Esophagus muscularis mucosa (tissue), 4 donors: ENCODE data around the gene CORO6.

ENCODE experiments used
- EP300 ChIP-seq: sonication (generic); formaldehyde crosslinking; IDR thresholded peaks from one replicate; pipeline ENCODE4 v1.6.1; 2017; ENCODE audit warnings: antibody characterized with exemption
- POLR2A ChIP-seq: fragments of 450-650 bp; IDR thresholded peaks from one replicate; pipeline ENCODE4 v1.6.1; 2017; ENCODE audit warnings: antibody characterized with exemption, moderate library complexity, mild to moderate bottlenecking, low read depth
- POLR2AphosphoS5 ChIP-seq, 2 donors: sonication (generic); formaldehyde crosslinking; IDR thresholded peaks; one replicate each; pipeline ENCODE4 v1.6.1; 2017; ENCODE audit warnings: antibody characterized with exemption in 2 of 2
- TF ChIP-seq, protein P1 (sequence below), 3 experiments: fragments of 200-600 bp in 2 of 3; fragments of 450-650 bp in 1 of 3; sonication (generic) in 2 of 3; IDR thresholded peaks; one replicate each; pipeline ENCODE4 v1.5.1; 2017 to 2019; ENCODE audit warnings: antibody characterized with exemption in 3 of 3, mild to moderate bottlenecking in 2 of 3, moderate library complexity in 1 of 3

GRCh38 chr17:29612094-29612403 is 10.7 kb downstream of the CORO6 start:
- TF ChIP-seq, protein P1, sequence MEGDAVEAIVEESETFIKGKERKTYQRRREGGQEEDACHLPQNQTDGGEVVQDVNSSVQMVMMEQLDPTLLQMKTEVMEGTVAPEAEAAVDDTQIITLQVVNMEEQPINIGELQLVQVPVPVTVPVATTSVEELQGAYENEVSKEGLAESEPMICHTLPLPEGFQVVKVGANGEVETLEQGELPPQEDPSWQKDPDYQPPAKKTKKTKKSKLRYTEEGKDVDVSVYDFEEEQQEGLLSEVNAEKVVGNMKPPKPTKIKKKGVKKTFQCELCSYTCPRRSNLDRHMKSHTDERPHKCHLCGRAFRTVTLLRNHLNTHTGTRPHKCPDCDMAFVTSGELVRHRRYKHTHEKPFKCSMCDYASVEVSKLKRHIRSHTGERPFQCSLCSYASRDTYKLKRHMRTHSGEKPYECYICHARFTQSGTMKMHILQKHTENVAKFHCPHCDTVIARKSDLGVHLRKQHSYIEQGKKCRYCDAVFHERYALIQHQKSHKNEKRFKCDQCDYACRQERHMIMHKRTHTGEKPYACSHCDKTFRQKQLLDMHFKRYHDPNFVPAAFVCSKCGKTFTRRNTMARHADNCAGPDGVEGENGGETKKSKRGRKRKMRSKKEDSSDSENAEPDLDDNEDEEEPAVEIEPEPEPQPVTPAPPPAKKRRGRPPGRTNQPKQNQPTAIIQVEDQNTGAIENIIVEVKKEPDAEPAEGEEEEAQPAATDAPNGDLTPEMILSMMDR (IDR thresholded peaks at IDR 0.05), result no peak
- TF ChIP-seq EP300, result no peak
- TF ChIP-seq POLR2AphosphoS5 (IDR thresholded peaks at IDR 0.05), result no peak
- no peak for TF ChIP-seq POLR2A
